HepG2 (cell line): ENCODE data around the gene PKP1. TPM values are rescaled to one million over a fixed set of nuclear protein-coding genes. Genes with fewer than 3 reads are reported as not detected.
"Not testable (repeated sequence)": the region's sequence is repeated elsewhere in the genome, so short reads cannot be mapped to it uniquely, and the experiment has no call there.

Experiments
- ATAC-seq: fragments of 200-7000 bp; cut with Tn5 transposase; 3 replicates; pipeline ENCODE4 v1.9.1; 2020; ENCODE audit warnings: mild to moderate bottlenecking, moderate library complexity
- BruUV-seq: library from RNA; stranded (reverse); fragments of 400-500 nt; replicated peaks from 2 replicates; lab custom pipeline; 2021; lab: Mats Ljungman, UMichigan
- CTCF ChIA-PET: fragments of 300-600 bp; formaldehyde crosslinking; extraction: SDS; loops from one replicate; lab custom pipeline; 2021; ENCODE audit warnings: low total read pairs, inconsistent platforms, low intra/inter-chr PET ratio; lab: Yijun Ruan, JAX
- POLR2A ChIA-PET: fragments of 350-600 bp; sonication (Branson Sonifier 250); formaldehyde crosslinking; loops from one replicate; lab custom pipeline; 2020; ENCODE audit warnings: antibody characterized with exemption, inconsistent platforms; lab: Yijun Ruan, JAX
- DNase-seq: peaks from one replicate; pipeline ENCODE4 v3.0.0-alpha.2; 2015; ENCODE audit warnings: low spot score
- FAIRE-seq: peaks from 3 replicates; lab custom pipeline; 2011; peaks lifted over from hg19 to GRCh38; lab: Jason Lieb, UNC
- H2AFZ ChIP-seq: one replicate; pipeline ENCODE4 v1.6.1; 2011; ENCODE audit warnings: low read length, inconsistent platforms
- H3K27ac ChIP-seq: fragments of 300-600 bp; 3 replicates; pipeline ENCODE4 v1.8.0; 2011; ENCODE audit warnings: mixed run types, mild to moderate bottlenecking, mixed read lengths, low read length, inconsistent platforms; ENCODE audit not compliant: insufficient read depth; ENCODE audit errors: extremely low read length
- H3K27me3 ChIP-seq, 2 experiments: fragments of 200-600 bp in 1 of 2; 2 replicates in 1 of 2; 3 replicates in 1 of 2; pipeline versions ENCODE4 v1.6.0 to v1.8.0; 2011; ENCODE audit warnings: low read length in 2 of 2, mild to moderate bottlenecking in 2 of 2, moderate library complexity in 2 of 2, inconsistent platforms in 1 of 2; ENCODE audit not compliant: insufficient read depth in 2 of 2, control insufficient read depth in 1 of 2
- H3K36me3 ChIP-seq, 2 experiments: fragments of 200-600 bp in 1 of 2; replicated peaks in 1 of 2; 2 replicates in 1 of 2; 3 replicates in 1 of 2; pipeline versions ENCODE4 v1.5.1 to v1.8.0; 2011; ENCODE audit warnings: low read length in 2 of 2, inconsistent platforms in 1 of 2; ENCODE audit not compliant: insufficient read depth in 2 of 2, control insufficient read depth in 1 of 2
- H3K4me1 ChIP-seq: 2 replicates; pipeline ENCODE4 v1.5.1; 2012; ENCODE audit warnings: low read length, inconsistent platforms; ENCODE audit not compliant: insufficient read depth
- H3K4me2 ChIP-seq: 2 replicates; pipeline ENCODE4 v1.6.0; 2011; ENCODE audit warnings: low read depth, low read length, inconsistent platforms
- H3K4me3 ChIP-seq, 3 experiments: fragments of 200-600 bp in 1 of 3; sonication (generic), shearing (Covaris generic) in 1 of 3; replicated peaks in 1 of 3; 2 replicates each; pipeline ENCODE4 v1.5.1; 2011 to 2016; ENCODE audit warnings: low read length in 3 of 3, inconsistent platforms in 2 of 3, low read depth in 2 of 3, mild to moderate bottlenecking in 2 of 3, control low read depth in 1 of 3, mixed read lengths in 1 of 3; ENCODE audit not compliant: insufficient read depth in 1 of 3
- H3K79me2 ChIP-seq: one replicate; pipeline ENCODE4 v1.6.1; 2011; ENCODE audit warnings: low read length, inconsistent platforms; ENCODE audit not compliant: insufficient read depth
- H3K9ac ChIP-seq: 2 replicates; pipeline ENCODE4 v1.6.0; 2011; ENCODE audit warnings: mild to moderate bottlenecking, low read depth, low read length, inconsistent platforms; ENCODE audit not compliant: insufficient read depth
- H3K9me3 ChIP-seq: 2 replicates; pipeline ENCODE4 v1.5.1; 2012; ENCODE audit warnings: mild to moderate bottlenecking, low read length
- H4K20me1 ChIP-seq: 2 replicates; pipeline ENCODE4 v1.6.0; 2011; ENCODE audit warnings: inconsistent platforms, mild to moderate bottlenecking, low read length, moderate library complexity; ENCODE audit not compliant: insufficient read depth
- ARNTL ChIP-seq: sonication (generic); formaldehyde crosslinking; IDR thresholded peaks from 2 replicates; pipeline ENCODE4 v1.4.0; 2020; ENCODE audit warnings: mild to moderate bottlenecking, missing genetic modification reagents
- EZH2 ChIP-seq: conservative IDR thresholded peaks from 2 replicates; pipeline ENCODE4 v1.6.1; 2012; ENCODE audit warnings: mild to moderate bottlenecking, low read depth, low read length, moderate library complexity
- HCFC1 ChIP-seq: fragments of 150-350 bp; IDR thresholded peaks from 2 replicates; pipeline ENCODE4 v1.6.1; 2014; ENCODE audit warnings: low read depth, low read length
- HIVEP1 ChIP-seq: sonication (generic); formaldehyde crosslinking; IDR thresholded peaks from 2 replicates; pipeline ENCODE4 v1.4.0; 2020; ENCODE audit warnings: mild to moderate bottlenecking, missing genetic modification reagents
- JUND ChIP-seq: sonication (generic); formaldehyde crosslinking; IDR thresholded peaks from 2 replicates; pipeline ENCODE4 v1.8.0; 2022; ENCODE audit warnings: mild to moderate bottlenecking, missing genetic modification reagents
- MED8 ChIP-seq: sonication (generic); formaldehyde crosslinking; IDR thresholded peaks from 2 replicates; pipeline ENCODE4 v1.8.1; 2023; ENCODE audit warnings: mild to moderate bottlenecking, missing genetic modification reagents; ENCODE audit not compliant: insufficient replicate concordance
- MIXL1 ChIP-seq: IDR thresholded peaks from 2 replicates; pipeline ENCODE4 v1.6.1; 2016
- STAG1 ChIP-seq: sonication (generic); formaldehyde crosslinking; IDR thresholded peaks from 2 replicates; pipeline ENCODE4 v1.4.0; 2020; ENCODE audit warnings: missing genetic modification reagents
- ZBTB42 ChIP-seq: sonication (generic); formaldehyde crosslinking; IDR thresholded peaks from 2 replicates; pipeline ENCODE4 v1.5.0; 2020; ENCODE audit warnings: mild to moderate bottlenecking, missing genetic modification reagents
- ZNF441 ChIP-seq: sonication (generic); formaldehyde crosslinking; IDR thresholded peaks from 2 replicates; pipeline ENCODE4 v1.7.0; 2021; ENCODE audit warnings: missing genetic modification reagents, borderline replicate concordance
- ZNF484 ChIP-seq: sonication (generic); formaldehyde crosslinking; IDR thresholded peaks from 2 replicates; pipeline ENCODE4 v1.5.1; 2020; ENCODE audit warnings: mild to moderate bottlenecking, low read depth, missing genetic modification reagents, borderline replicate concordance
- ZNF615 ChIP-seq: sonication (generic); formaldehyde crosslinking; IDR thresholded peaks from 2 replicates; pipeline ENCODE4 v1.5.0; 2020; ENCODE audit warnings: mild to moderate bottlenecking, missing genetic modification reagents, borderline replicate concordance
- ZNF619 ChIP-seq: sonication (generic); formaldehyde crosslinking; IDR thresholded peaks from 2 replicates; pipeline ENCODE4 v1.4.0; 2020; ENCODE audit warnings: mild to moderate bottlenecking, missing genetic modification reagents
- ZNF841 ChIP-seq: sonication (generic); formaldehyde crosslinking; IDR thresholded peaks from 2 replicates; pipeline ENCODE4 v1.8.1; 2023; ENCODE audit warnings: missing genetic modification reagents, borderline replicate concordance
- WGBS: methylation state at CpG from one replicate; pipeline ENCODE4 v1.1.6; 2017; ENCODE audit warnings: low lambda C conversion rate; 5-methylcytosine and 5-hydroxymethylcytosine counted together
- in situ Hi-C: cut with HindIII; loops from 2 replicates; pipeline ENCODE4 v1.10.0; 2017; ENCODE audit warnings: low pct_unique_long_range_greater_than_20kb; ENCODE audit not compliant: extremely low pct_ligation_motif_present
- intact Hi-C: fragments of 100-400 bp; cut with micrococcal nuclease; formaldehyde crosslinking; loops from one replicate; pipeline ENCODE4 v1.10.0; 2022; ENCODE audit not compliant: unreplicated experiment
- polyA plus RNA-seq, 8 experiments: library from polyadenylated mRNA; depleted of rRNA in 3 of 8; stranded (reverse) in 7 of 8; unstranded in 1 of 8; fragments of >200 nt; fragmentation: Illumina TruSeq in 4 of 8; extraction: Trizol in 4 of 8; gene quantifications; 2 replicates each; pipeline versions ENCODE4 v1.2.1 to v1.2.3, GENCODE V29; 2011 to 2016; ENCODE audit warnings: low read depth in 4 of 8, missing spikeins in 1 of 8, mixed read lengths in 1 of 8; ENCODE audit not compliant: insufficient read depth in 1 of 8
- total RNA-seq, 5 experiments: library from RNA; depleted of rRNA; stranded (reverse); fragments of >200 nt; fragmentation: Illumina TruSeq; extraction: Trizol; gene quantifications; 2 replicates each; pipeline ENCODE4 v1.2.3, GENCODE V29; 2016; ENCODE audit warnings: low read depth in 1 of 5
- TF ChIP-seq, protein P1 (sequence below): sonication (generic); formaldehyde crosslinking; IDR thresholded peaks from 2 replicates; pipeline ENCODE4 v1.4.0; 2020; ENCODE audit warnings: mild to moderate bottlenecking, missing genetic modification reagents

PKP1 gene
- total and polyA plus RNA-seq, 2 of the 13 experiments (the other 11 are each of a cell fraction or from before 2014, with no cell fraction given) = not detected

DNA sequence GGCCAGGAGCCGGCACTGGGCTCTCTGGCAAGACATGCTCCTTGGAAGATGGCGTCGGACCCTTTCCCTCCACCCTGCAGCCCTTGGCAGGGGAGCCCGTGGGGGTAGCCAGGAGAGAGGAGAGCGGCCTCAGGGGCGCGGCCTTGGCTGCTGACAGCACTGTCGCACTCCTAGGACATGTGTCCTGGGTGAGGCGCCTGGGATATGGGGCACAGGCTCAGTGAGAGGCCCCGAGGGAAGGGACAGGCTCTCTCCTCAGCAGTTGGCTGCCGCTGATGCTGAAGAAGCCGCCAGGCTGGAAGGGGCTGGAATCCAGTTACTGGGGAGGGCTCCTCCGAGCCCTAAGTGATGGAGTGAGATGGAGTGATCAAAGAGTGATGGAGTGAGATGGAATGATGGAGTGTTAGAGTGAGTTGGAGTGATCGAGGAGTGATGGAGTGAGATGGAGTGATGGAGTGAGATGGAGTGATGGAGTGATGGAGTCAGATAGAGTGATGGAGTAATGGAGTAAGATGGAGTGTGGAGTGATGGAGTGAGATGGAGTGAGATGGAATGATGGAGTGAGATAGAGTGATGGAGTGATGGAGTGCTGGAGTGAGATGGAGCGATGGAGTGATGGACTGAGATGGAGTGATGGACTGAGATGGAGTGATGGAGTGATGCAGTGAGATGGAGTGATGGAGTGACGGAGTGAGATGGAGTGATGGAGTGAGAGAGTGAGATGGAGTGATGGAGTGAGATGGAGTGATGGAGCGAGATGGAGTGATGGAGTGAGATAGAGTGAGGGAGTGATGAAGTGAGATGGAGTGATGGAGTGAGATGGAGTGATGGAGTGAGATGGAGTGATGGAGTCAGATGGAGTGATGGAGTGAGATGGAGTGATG, 27.6 kb upstream of the PKP1 start:
- Histone ChIP-seq H4K20me1 (no peaks in the 10 kb centered on the region; the same call in 1 of the 2 replicates), H3K36me3 (no peaks in the 10 kb centered on the region), H3K4me1 (no peaks in the 10 kb centered on the region), H3K9ac (no peak overlapping the region), H3K27ac (no peak overlapping the region), H2AFZ (no peak overlapping the region), H3K4me3 (no peak overlapping the region), H3K27me3 (peaks cover 3 to 9% of the 10 kb centered on the region in 2 experiments), H3K79me2 (no peaks in the 10 kb centered on the region), H3K9me3 (no peaks in the 10 kb centered on the region), H3K4me2 (no peak overlapping the region)
- FAIRE-seq (no peak), DNase-seq (no peak), ATAC-seq (no peak)
- TF ChIP-seq ZNF619 (CRISPR knock-in tag) (no peak), ARNTL (CRISPR knock-in tag) (no peak), HCFC1 (no peak), EZH2 (no peak), ZBTB42 (CRISPR knock-in tag) (no peak), STAG1 (CRISPR knock-in tag) (no peak), MED8 (CRISPR knock-in tag) (no peak), MIXL1 (CRISPR knock-in tag) (no peak), ZNF615 (CRISPR knock-in tag) (no peak), ZNF841 (CRISPR knock-in tag) (no peak), ZNF441 (CRISPR knock-in tag) (no peak), JUND (CRISPR knock-in tag) (no peak), ZNF484 (CRISPR knock-in tag) (no peak), HIVEP1 (CRISPR knock-in tag) (no peak)
- TF ChIP-seq, protein P1, sequence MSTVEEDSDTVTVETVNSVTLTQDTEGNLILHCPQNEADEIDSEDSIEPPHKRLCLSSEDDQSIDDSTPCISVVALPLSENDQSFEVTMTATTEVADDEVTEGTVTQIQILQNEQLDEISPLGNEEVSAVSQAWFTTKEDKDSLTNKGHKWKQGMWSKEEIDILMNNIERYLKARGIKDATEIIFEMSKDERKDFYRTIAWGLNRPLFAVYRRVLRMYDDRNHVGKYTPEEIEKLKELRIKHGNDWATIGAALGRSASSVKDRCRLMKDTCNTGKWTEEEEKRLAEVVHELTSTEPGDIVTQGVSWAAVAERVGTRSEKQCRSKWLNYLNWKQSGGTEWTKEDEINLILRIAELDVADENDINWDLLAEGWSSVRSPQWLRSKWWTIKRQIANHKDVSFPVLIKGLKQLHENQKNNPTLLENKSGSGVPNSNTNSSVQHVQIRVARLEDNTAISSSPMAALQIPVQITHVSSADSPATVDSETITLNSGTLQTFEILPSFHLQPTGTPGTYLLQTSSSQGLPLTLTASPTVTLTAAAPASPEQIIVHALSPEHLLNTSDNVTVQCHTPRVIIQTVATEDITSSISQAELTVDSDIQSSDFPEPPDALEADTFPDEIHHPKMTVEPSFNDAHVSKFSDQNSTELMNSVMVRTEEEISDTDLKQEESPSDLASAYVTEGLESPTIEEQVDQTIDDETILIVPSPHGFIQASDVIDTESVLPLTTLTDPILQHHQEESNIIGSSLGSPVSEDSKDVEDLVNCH (CRISPR knock-in tag) = no peak
- BruUV-seq = no TSS peak
- in situ Hi-C loops = no loop called here
- CTCF ChIA-PET = interaction anchor here (1.3 to 2.6 kb wide), 2 partner anchors 91 to 105 kb away, joined by 3 to 37 read pairs; no protein-coding TSS in a partner anchor
- intact Hi-C loops = loop anchor here (2.0 kb wide), 1 partner anchor 91 kb away; no protein-coding TSS in a partner anchor
- WGBS = 3% methylated on average over 9 of the region's 17 CpGs
- POLR2A ChIA-PET = no interaction called here

DNA sequence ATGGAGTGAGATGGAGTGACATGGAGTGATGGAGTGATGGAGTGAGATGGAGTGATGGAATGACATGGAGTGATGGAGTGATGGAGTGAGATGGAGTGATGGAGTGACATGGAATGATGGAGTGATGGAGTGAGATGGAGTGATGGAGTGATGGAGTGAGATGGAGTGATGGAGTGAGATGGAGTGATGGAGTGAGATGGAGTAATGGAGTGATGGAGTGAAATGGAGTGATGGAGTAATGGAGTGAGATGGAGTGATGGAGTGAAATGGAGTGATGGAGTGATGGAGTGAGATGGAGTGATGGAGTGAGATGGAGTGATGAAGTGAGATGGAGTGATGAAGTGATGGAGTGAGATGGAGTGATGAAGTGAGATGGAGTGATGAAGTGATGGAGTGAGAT, 25.2 kb upstream of the PKP1 start:
- H3K4me1 ChIP-seq, FAIRE-seq, H3K79me2 ChIP-seq, H3K27ac ChIP-seq, H2AFZ ChIP-seq, H4K20me1 ChIP-seq, H3K9me3 ChIP-seq, POLR2A ChIA-PET, H3K9ac ChIP-seq, in situ Hi-C loops, CTCF ChIA-PET, DNase-seq, ATAC-seq, H3K4me3 ChIP-seq, intact Hi-C loops, H3K4me2 ChIP-seq, BruUV-seq, H3K36me3 ChIP-seq: not testable (repeated sequence)
- H3K27me3 ChIP-seq = peaks cover 2 to 16% of the 10 kb centered on the region in 2 experiments; a peak in 4 of 5 replicates
